Dermis blood vessel endothelial cell (primary cell): ENCODE data around the gene RELN. TPM values are rescaled to one million over a fixed set of nuclear protein-coding genes. Genes with fewer than 3 reads are reported as not detected.

Source experiments
- DNase-seq: peaks from one replicate; pipeline ENCODE4 v3.0.0; 2010
- total RNA-seq: library from RNA; depleted of rRNA; stranded (reverse); fragments of >200 nt; gene quantifications from 2 replicates; pipeline ENCODE4 v1.2.3, GENCODE V29; 2014

RELN gene
- total RNA-seq, 1 donor from 2014 or later, result 412 TPM

GRCh38 chr7:103889451-103889850, 100.0 kb downstream of the RELN start:
- no peak for DNase-seq

GRCh38 chr7:103888603-103889153, 100.8 kb downstream of the RELN start:
- DNase-seq, result no peak

GRCh38 chr7:103887853-103888602, 101.4 kb downstream of the RELN start:
- peak; percentile 37 for DNase-seq

- DNase-seq, result no peak
Measured at GRCh38 chr7:103887050-103887449, 102.4 kb downstream of the RELN start.

GRCh38 chr7:103879928-103880600, 109.4 kb downstream of the RELN start:
- no peak for DNase-seq

- DNase-seq, result no peak
Measured at GRCh38 chr7:103879411-103879810, 110.0 kb downstream of the RELN start.

- no peak for DNase-seq
Measured at GRCh38 chr7:103877565-103877964, 111.9 kb downstream of the RELN start.

GRCh38 chr7:103875718-103876117, 113.7 kb downstream of the RELN start:
- DNase-seq, result no peak

GRCh38 chr7:103871473-103871872, 118.0 kb downstream of the RELN start:
- DNase-seq, result no peak

- DNase-seq, result no peak
Measured at GRCh38 chr7:103870664-103871063, 118.8 kb downstream of the RELN start.

- no peak for DNase-seq
Measured at GRCh38 chr7:103867874-103868273, 121.6 kb downstream of the RELN start.

GRCh38 chr7:103866919-103867318, 122.5 kb downstream of the RELN start:
- no peak for DNase-seq

GRCh38 chr7:103865442-103865841, 124.0 kb downstream of the RELN start:
- no peak for DNase-seq

GRCh38 chr7:103862302-103863035, 127.0 kb downstream of the RELN start:
- DNase-seq, result no peak

- no peak for DNase-seq
Measured at GRCh38 chr7:103859709-103860108, 129.7 kb downstream of the RELN start.

GRCh38 chr7:103857435-103857834, 132.0 kb downstream of the RELN start:
- no peak for DNase-seq

- DNase-seq, result no peak
Measured at GRCh38 chr7:103856929-103857328, 132.5 kb downstream of the RELN start.

- DNase-seq, result no peak
Measured at GRCh38 chr7:103855671-103856070, 133.8 kb downstream of the RELN start.

GRCh38 chr7:103854611-103855010, 134.8 kb downstream of the RELN start:
- no peak for DNase-seq

GRCh38 chr7:103851357-103851756, 138.1 kb downstream of the RELN start:
- peak; percentile 75 for DNase-seq

- DNase-seq, result no peak
Measured at GRCh38 chr7:103843689-103844480, 145.6 kb downstream of the RELN start.

GRCh38 chr7:103833401-103833800, 156.1 kb downstream of the RELN start:
- no peak for DNase-seq
